Renal pelvis (tissue), 4 donors: Measurements from ENCODE around the gene POGLUT2. TPM values are rescaled to one million over a fixed set of nuclear protein-coding genes. Genes with fewer than 3 reads are reported as not detected.

Source experiments
- DNase-seq: peaks from one replicate; pipeline ENCODE4 v3.0.0-alpha.2; 2013
- polyA plus RNA-seq, 3 donors: library from polyadenylated mRNA; unstranded; fragments of 120-200 nt; gene quantifications; one replicate each; pipeline ENCODE4 v1.2.1, GENCODE V29; 2013; ENCODE audit not compliant: insufficient read length in 3 of 3

The POGLUT2 gene
- polyA plus RNA-seq, 3 donors: 46.4 to 48.3 (median 47.6) TPM

- no peak for DNase-seq
Measured at GRCh38 chr13:102772042-102772425, 26.7 kb downstream of the POGLUT2 start.

GRCh38 chr13:102771298-102772041 lies 27.3 kb downstream of the POGLUT2 start:
- no peak for DNase-seq

GRCh38 chr13:102770435-102770834 lies 28.3 kb downstream of the POGLUT2 start:
- DNase-seq: no peak

GRCh38 chr13:102769679-102770078 lies 29.1 kb downstream of the POGLUT2 start:
- no peak for DNase-seq

- DNase-seq: no peak
Measured at GRCh38 chr13:102768909-102769308, 29.9 kb downstream of the POGLUT2 start.

GRCh38 chr13:102763741-102764140 lies 35.0 kb downstream of the POGLUT2 start:
- no peak for DNase-seq

- no peak for DNase-seq
Measured at GRCh38 chr13:102761071-102761470, 37.7 kb downstream of the POGLUT2 start.

GRCh38 chr13:102758842-102759241 lies 39.9 kb downstream of the POGLUT2 start:
- DNase-seq: no peak

- no peak for DNase-seq
Measured at GRCh38 chr13:102757006-102757405, 41.8 kb downstream of the POGLUT2 start.

GRCh38 chr13:102751886-102752285 lies 46.9 kb downstream of the POGLUT2 start:
- no peak for DNase-seq

GRCh38 chr13:102742506-102742905 lies 56.3 kb downstream of the POGLUT2 start:
- no peak for DNase-seq

- DNase-seq: no peak
Measured at GRCh38 chr13:102742101-102742500, 56.7 kb downstream of the POGLUT2 start.

Other genes with a start within 250 kb of the POGLUT2 start
- gene TPP2, start 202.0 kb downstream of the POGLUT2 start, polyA plus RNA-seq: 10 to 100 TPM; 53.2 to 61.5 (median 59.3) TPM
- gene METTL21C, start 103.9 kb downstream of the POGLUT2 start, polyA plus RNA-seq: under 1 TPM; 0.23 to 0.55 (median 0.52) TPM
- 10 to 100 TPM; 28.6 to 31.8 (median 30.9) TPM for gene TEX30, start 25.2 kb downstream of the POGLUT2 start, polyA plus RNA-seq
- gene BIVM, start 143 bp upstream of the POGLUT2 start, polyA plus RNA-seq: 10 to 100 TPM; 38.6 to 78.8 (median 63.7) TPM
- 10 to 100 TPM; 73.1 to 94.9 (median 81.5) TPM for gene ERCC5, start 47.1 kb upstream of the POGLUT2 start, polyA plus RNA-seq